ENCODE results near the gene COL25A1.

DNA sequence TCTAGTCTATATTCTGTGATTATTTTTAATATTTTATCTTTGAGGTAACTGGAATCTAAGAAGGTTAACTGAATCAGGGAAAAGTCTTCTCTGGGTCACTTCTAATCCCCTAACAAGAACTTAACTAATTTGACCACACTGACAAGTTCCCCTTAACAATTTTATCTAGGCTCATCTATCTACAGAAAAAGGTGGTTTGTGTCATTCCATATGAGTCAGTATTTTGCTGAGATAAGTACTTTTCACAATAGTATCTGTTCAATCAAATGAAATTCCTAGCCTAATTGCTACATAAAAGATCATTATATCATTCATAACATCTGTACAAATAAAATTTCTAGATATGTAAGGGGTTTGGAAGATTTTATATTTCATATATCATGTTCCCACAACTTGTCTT, 45.6 kb downstream of the COL25A1 start:
- no peak for TF ChIP-seq POLR2A (IDR thresholded peaks at IDR 0.05)
- TF ChIP-seq, protein P1, sequence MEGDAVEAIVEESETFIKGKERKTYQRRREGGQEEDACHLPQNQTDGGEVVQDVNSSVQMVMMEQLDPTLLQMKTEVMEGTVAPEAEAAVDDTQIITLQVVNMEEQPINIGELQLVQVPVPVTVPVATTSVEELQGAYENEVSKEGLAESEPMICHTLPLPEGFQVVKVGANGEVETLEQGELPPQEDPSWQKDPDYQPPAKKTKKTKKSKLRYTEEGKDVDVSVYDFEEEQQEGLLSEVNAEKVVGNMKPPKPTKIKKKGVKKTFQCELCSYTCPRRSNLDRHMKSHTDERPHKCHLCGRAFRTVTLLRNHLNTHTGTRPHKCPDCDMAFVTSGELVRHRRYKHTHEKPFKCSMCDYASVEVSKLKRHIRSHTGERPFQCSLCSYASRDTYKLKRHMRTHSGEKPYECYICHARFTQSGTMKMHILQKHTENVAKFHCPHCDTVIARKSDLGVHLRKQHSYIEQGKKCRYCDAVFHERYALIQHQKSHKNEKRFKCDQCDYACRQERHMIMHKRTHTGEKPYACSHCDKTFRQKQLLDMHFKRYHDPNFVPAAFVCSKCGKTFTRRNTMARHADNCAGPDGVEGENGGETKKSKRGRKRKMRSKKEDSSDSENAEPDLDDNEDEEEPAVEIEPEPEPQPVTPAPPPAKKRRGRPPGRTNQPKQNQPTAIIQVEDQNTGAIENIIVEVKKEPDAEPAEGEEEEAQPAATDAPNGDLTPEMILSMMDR (IDR thresholded peaks at IDR 0.05) = no peak
